HG03280 (cell line): ENCODE results near the gene TSPEAR.

ENCODE experiments used
- ATAC-seq: cut with Tn5 transposase; IDR thresholded peaks from one replicate; pipeline ENCODE4 v1.9.1; 2021; ENCODE audit warnings: mild to moderate bottlenecking, moderate library complexity; ENCODE audit not compliant: unreplicated experiment

TSPEAR gene

GRCh38 chr21:44522753-44523204, 188.6 kb downstream of the TSPEAR start:
- no peak for ATAC-seq

GRCh38 chr21:44521928-44522752, 189.2 kb downstream of the TSPEAR start:
- no peak for ATAC-seq

- ATAC-seq, result no peak
Measured at GRCh38 chr21:44521301-44521927, 190.0 kb downstream of the TSPEAR start.

GRCh38 chr21:44520326-44521300, 190.8 kb downstream of the TSPEAR start:
- no peak for ATAC-seq

- no peak for ATAC-seq
Measured at GRCh38 chr21:44519346-44520325, 191.7 kb downstream of the TSPEAR start.

DNA sequence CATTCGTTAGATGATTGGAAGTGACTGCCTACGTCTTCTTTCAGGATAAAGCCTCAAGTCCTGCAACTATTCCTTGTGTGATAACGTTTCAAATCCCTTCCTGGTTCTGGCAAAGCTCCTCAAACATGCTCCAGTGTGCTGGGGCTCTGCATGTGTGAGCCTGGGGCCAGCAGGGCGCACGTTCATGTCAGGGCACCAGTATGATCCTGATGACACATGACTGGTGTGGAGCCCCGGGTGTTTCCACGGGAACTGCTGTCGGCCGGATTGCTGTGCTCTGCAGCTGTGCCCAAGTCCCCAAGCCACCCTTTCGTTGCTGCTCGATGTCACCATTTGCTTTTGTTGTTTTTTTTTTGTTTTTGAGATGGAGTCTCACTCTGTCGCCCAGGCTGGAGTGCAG, 192.7 kb downstream of the TSPEAR start:
- no peak for ATAC-seq

- no peak for ATAC-seq
Measured at GRCh38 chr21:44517175-44517899, 194.0 kb downstream of the TSPEAR start.

DNA sequence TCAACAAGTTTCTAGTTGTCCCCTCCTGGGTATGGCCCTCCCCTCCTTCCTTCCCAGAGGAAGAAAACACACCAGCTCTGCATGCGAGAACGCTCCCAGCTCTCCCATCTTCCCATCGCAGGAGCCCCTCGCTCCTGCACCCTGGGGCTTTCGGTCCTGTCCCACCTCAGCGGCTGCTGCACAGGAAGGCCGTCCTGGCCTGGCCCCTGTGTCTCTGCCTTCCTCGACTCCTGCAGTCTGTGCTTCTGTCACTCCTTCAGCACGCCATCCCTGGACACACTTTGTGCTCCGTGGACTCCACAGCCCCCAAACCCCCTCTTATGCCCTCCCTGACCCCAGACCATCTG, 194.6 kb downstream of the TSPEAR start:
- ATAC-seq, result no peak

DNA sequence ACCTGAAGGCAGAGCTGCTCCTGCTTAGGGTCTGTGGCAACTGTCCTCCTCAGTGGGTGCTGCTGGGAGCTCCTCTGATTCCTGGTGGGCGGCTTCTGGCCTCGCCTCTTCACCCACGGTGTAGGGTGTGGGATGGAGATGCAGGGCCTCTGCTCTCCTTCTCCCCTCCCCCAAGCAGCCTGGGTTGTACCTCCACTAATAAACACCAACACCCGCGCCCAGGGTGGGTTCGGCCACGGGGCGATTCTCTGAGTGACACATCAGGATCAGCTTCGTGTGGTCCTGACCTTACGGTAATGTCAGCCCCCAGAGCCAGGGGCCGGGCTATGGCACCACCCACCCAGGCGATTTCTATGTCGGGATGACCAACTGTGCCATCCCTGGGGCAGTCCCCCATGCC, 195.0 kb downstream of the TSPEAR start:
- ATAC-seq, result no peak

GRCh38 chr21:44515359-44516165, 195.8 kb downstream of the TSPEAR start:
- ATAC-seq, result no peak

DNA sequence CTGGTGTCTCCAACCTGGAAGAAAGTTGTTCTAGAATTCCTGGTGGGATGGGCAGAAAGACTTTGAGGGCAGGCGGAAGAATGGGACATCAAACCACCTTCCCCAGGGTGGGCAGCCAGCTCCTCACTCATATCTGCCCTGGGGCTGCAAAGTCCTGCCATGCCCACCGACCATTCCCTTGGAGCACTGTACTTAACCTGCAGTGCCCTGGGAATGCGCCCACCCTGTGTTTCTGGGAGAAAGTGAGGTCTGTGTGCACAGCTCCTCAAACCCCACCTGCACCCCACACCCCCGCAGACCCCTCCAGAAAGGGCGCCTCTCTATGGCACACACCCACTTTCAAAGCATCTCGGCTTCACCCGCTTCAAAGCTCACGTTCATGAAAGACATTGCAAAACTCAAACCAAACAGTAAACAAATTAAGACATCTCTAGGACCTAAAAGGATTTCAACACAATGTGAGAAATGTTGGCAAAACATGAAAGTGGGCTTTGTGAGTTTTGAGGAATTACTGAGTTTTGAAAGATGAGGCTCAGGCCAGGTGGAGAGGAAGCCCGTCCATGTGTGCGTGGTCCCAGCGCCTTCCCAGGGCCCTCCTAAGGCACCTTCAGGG, 196.5 kb downstream of the TSPEAR start:
- no peak for ATAC-seq

DNA sequence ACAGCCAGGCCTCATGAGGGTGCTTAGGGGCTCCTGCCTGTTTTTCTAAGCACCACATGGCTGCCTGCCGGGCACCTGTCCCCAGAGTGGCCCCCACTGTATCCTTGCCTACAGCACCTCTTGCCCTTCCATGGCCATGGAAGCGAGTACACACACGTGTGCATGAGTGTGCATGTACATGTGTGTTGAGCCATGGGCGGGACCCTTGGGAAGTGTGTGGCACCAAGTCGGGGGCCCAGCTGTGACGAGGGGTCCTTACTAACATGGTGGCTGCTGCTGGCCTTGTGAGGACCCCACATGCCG, 197.2 kb downstream of the TSPEAR start:
- ATAC-seq, result no peak

- no peak for ATAC-seq
Measured at GRCh38 chr21:44513389-44514217, 197.8 kb downstream of the TSPEAR start.

- ATAC-seq, result no peak
Measured at GRCh38 chr21:44512496-44513388, 198.6 kb downstream of the TSPEAR start.

- ATAC-seq, result no peak
Measured at GRCh38 chr21:44511938-44512275, 199.5 kb downstream of the TSPEAR start.

- ATAC-seq, result no peak
Measured at GRCh38 chr21:44511219-44511937, 200.0 kb downstream of the TSPEAR start.
